ENCODE data around the gene AGAP1. TPM values are rescaled to one million over a fixed set of nuclear protein-coding genes. Genes with fewer than 3 reads are reported as not detected.

The AGAP1 gene
- total and polyA plus RNA-seq, 10 donors = 1.1 to 26.6 (median 11.3) TPM

- WGBS, 5 donors = 85 to 95% (median 91%) methylated on average over 8 of the region's 8 CpGs
- TF ChIP-seq POLR2AphosphoS5 (IDR thresholded peaks at IDR 0.05) (no peak), POLR2A (IDR thresholded peaks at IDR 0.05) (no peak)
- TF ChIP-seq, protein P1, sequence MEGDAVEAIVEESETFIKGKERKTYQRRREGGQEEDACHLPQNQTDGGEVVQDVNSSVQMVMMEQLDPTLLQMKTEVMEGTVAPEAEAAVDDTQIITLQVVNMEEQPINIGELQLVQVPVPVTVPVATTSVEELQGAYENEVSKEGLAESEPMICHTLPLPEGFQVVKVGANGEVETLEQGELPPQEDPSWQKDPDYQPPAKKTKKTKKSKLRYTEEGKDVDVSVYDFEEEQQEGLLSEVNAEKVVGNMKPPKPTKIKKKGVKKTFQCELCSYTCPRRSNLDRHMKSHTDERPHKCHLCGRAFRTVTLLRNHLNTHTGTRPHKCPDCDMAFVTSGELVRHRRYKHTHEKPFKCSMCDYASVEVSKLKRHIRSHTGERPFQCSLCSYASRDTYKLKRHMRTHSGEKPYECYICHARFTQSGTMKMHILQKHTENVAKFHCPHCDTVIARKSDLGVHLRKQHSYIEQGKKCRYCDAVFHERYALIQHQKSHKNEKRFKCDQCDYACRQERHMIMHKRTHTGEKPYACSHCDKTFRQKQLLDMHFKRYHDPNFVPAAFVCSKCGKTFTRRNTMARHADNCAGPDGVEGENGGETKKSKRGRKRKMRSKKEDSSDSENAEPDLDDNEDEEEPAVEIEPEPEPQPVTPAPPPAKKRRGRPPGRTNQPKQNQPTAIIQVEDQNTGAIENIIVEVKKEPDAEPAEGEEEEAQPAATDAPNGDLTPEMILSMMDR (IDR thresholded peaks at IDR 0.05 in 8 of 11, conservative IDR thresholded peaks at IDR 0.05 in 3 of 11) = no peak
- no peaks in the 10 kb centered on the region for H3K9me3 ChIP-seq
- no peak overlapping the region for H3K4me3 ChIP-seq
- H3K27ac ChIP-seq = no peak overlapping the region
- no peak for DNase-seq
- no peaks in the 10 kb centered on the region for H3K4me1 ChIP-seq
- H3K27me3 ChIP-seq (replicated peaks in 1 of 7) = no peaks in the 10 kb centered on the region
- H3K36me3 ChIP-seq = no peaks in the 10 kb centered on the region
- intact Hi-C loops (cut with DNase I; ENCODE audit: low total_unique reads) = no loop called here
These were observed 525.6 kb downstream of the AGAP1 start for GRCh38 chr2:236019434-236019833.

- intact Hi-C loops (cut with DNase I; ENCODE audit: low total_unique reads) = no loop called here
- no peaks in the 10 kb centered on the region for H3K27me3 ChIP-seq (replicated peaks in 1 of 7)
- H3K4me1 ChIP-seq = no peaks in the 10 kb centered on the region
- no peak overlapping the region for H3K4me3 ChIP-seq
- WGBS, 5 donors = 92 to 96% (median 95%) methylated on average over 14 of the region's 14 CpGs
- no peak overlapping the region for H3K27ac ChIP-seq
- no peak for TF ChIP-seq POLR2A (IDR thresholded peaks at IDR 0.05)
- TF ChIP-seq, protein P1 (IDR thresholded peaks at IDR 0.05 in 8 of 11, conservative IDR thresholded peaks at IDR 0.05 in 3 of 11) = no peak
- TF ChIP-seq POLR2AphosphoS5 (IDR thresholded peaks at IDR 0.05) = no peak
- H3K36me3 ChIP-seq = no peaks in the 10 kb centered on the region
- DNase-seq = no peak
- no peaks in the 10 kb centered on the region for H3K9me3 ChIP-seq
These were observed 527.7 kb downstream of the AGAP1 start for GRCh38 chr2:236021499-236022057.

DNA sequence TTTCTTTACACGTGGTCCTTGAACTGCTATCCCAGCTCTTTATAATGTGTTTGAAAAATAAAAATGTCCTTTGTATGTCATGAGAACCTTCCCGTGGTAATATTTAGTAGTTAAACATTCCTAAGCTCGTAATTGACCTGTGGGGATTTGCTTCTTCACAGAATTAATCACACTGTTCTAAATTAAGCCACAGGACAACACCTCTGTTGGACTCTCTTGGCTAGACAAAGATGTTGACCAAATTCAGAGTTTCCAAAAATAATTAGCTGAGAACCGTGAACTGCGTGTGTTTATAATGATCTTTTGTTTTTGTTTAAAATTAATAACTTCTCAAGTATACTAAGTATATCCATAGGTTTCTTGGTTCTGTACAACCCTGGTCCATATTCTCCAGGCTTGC is 528.3 kb downstream of the AGAP1 start:
- H3K4me1 ChIP-seq = no peaks in the 10 kb centered on the region

DNA sequence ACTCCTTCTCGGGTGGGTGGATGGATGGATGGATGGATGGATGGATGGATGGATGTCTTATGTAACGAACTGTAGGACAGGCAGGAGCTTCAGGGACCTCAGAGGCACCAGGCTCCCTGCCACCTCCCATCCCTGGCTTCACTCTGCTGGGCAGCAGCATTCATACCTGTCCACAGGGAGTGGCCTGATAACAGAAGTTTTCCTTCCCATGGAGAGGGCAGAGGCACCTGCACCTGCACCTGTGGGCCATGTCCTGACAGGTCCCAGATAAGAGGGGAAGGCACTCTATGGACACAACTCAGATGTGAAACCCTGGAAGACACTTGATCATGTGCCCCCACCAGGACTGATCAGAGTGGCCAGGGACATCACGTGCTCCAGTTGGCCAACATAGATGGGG is 532.0 kb downstream of the AGAP1 start:
- WGBS, 5 donors = 68 to 88% (median 77%) methylated on average over 2 to 3 of the region's 3 CpGs
- TF ChIP-seq POLR2AphosphoS5 (IDR thresholded peaks at IDR 0.05) (no peak), POLR2A (IDR thresholded peaks at IDR 0.05) (no peak)
- TF ChIP-seq, protein P1 (IDR thresholded peaks at IDR 0.05 in 8 of 11, conservative IDR thresholded peaks at IDR 0.05 in 3 of 11) = no peak
- intact Hi-C loops (cut with DNase I; ENCODE audit: low total_unique reads) = no loop called here
- Histone ChIP-seq H3K9me3 (peaks cover 0 to 11% (median 0%) of the 10 kb centered on the region in 8 donors), H3K4me1 (no peaks in the 10 kb centered on the region), H3K36me3 (no peaks in the 10 kb centered on the region), H3K27me3 (replicated peaks in 1 of 7) (no peaks in the 10 kb centered on the region), H3K27ac (no peak overlapping the region), H3K4me3 (no peak overlapping the region)
- no peak for DNase-seq

More for the DNA sequence above, 528.3 kb downstream of the AGAP1 start:
- Histone ChIP-seq H3K27me3 (replicated peaks in 1 of 7) (no peaks in the 10 kb centered on the region), H3K36me3 (no peaks in the 10 kb centered on the region), H3K4me3 (no peak overlapping the region), H3K9me3 (no peaks in the 10 kb centered on the region), H3K27ac (no peak overlapping the region)
- TF ChIP-seq POLR2AphosphoS5 (IDR thresholded peaks at IDR 0.05) = no peak
- TF ChIP-seq, protein P1 (IDR thresholded peaks at IDR 0.05 in 8 of 11, conservative IDR thresholded peaks at IDR 0.05 in 3 of 11) = no peak
- no peak for DNase-seq
- intact Hi-C loops (cut with DNase I; ENCODE audit: low total_unique reads) = no loop called here
- 84 to 95% (median 90%) methylated on average over 5 of the region's 5 CpGs for WGBS, 5 donors

All from spleen (tissue), 11 donors.